Stomach (tissue), 9 donors: ENCODE results near the gene C1orf87. TPM values are rescaled to one million over a fixed set of nuclear protein-coding genes. Genes with fewer than 3 reads are reported as not detected.

Source experiments
- DNase-seq, 2 donors: peaks; one replicate each; pipeline versions ENCODE4 v3.0.0 to v3.0.0-alpha.2; 2013 to 2019
- H3K27ac ChIP-seq, 5 donors: fragments of 200-600 bp in 4 of 5; sonication (generic) in 4 of 5; one replicate each; pipeline ENCODE4 v1.5.1; 2013 to 2019; ENCODE audit warnings: mild to moderate bottlenecking in 1 of 5, moderate library complexity in 1 of 5
- H3K27me3 ChIP-seq, 3 donors: fragments of 200-600 bp; sonication (generic); one replicate each; pipeline ENCODE4 v1.5.1; 2017 to 2019; ENCODE audit warnings: mixed run types in 1 of 3
- H3K36me3 ChIP-seq, 4 donors: fragments of 200-600 bp; sonication (generic); 1 replicate in 3 of 4; 2 replicates in 1 of 4; pipeline ENCODE4 v1.5.1; 2016 to 2019
- H3K4me1 ChIP-seq, 4 donors: fragments of 200-600 bp; sonication (generic); one replicate each; pipeline ENCODE4 v1.5.1; 2016 to 2019
- H3K4me3 ChIP-seq, 4 donors: fragments of 200-600 bp; sonication (generic) in 3 of 4; one replicate each; pipeline ENCODE4 v1.5.1; 2016 to 2019; ENCODE audit warnings: mild to moderate bottlenecking in 1 of 4
- H3K9me3 ChIP-seq, 4 donors: fragments of 200-600 bp; sonication (generic); one replicate each; pipeline ENCODE4 v1.5.1; 2016 to 2019
- EP300 ChIP-seq: sonication (generic); formaldehyde crosslinking; IDR thresholded peaks from one replicate; pipeline ENCODE4 v1.6.1; 2017; ENCODE audit warnings: antibody characterized with exemption
- POLR2A ChIP-seq, 4 donors: fragments of 450-650 bp; IDR thresholded peaks; one replicate each; pipeline ENCODE4 v1.6.1; 2016; ENCODE audit warnings: antibody characterized with exemption in 4 of 4, control low read depth in 2 of 4, mild to moderate bottlenecking in 1 of 4, moderate library complexity in 1 of 4
- POLR2AphosphoS5 ChIP-seq, 3 donors: sonication (generic); formaldehyde crosslinking; IDR thresholded peaks; one replicate each; pipeline ENCODE4 v1.6.1; 2016; ENCODE audit warnings: antibody characterized with exemption in 3 of 3
- WGBS, 5 donors: extraction: QIAGEN DNeasy Blood & Tissue Kit in 3 of 5; methylation state at CpG; one replicate each; pipeline versions ENCODE4 v1.1.5 to v1.1.7; 2013 to 2018; 5-methylcytosine and 5-hydroxymethylcytosine counted together
- intact Hi-C: fragments of 100-400 bp; cut with DNase I; formaldehyde crosslinking; loops from one replicate; pipeline ENCODE4 v1.15.1; 2023; ENCODE audit warnings: low total_unique reads
- polyA plus RNA-seq, 3 donors: library from polyadenylated mRNA; stranded (reverse); fragments of 200-250 nt; gene quantifications; one replicate each; pipeline ENCODE4 v1.2.3, GENCODE V29; 2013
- total RNA-seq, 5 donors: library from RNA; depleted of rRNA; stranded (reverse); fragments of >200 nt; gene quantifications; one replicate each; pipeline versions ENCODE4 v1.1.0 to v1.2.3, GENCODE V29; 2014 to 2016
- TF ChIP-seq, protein P1 (sequence below), 7 experiments: fragments of 450-650 bp in 4 of 7; fragments of 200-600 bp in 3 of 7; sonication (generic) in 3 of 7; IDR thresholded peaks; one replicate each; pipeline ENCODE4 v1.5.1; 2016 to 2019; ENCODE audit warnings: antibody characterized with exemption in 7 of 7, control low read depth in 2 of 7, mild to moderate bottlenecking in 1 of 7
- donor health status: healthy with polysubstance abuse.
- donor health status: Bipolar disorder and iron deficiency.
- donor health status: healthy.

The C1orf87 gene
- total and polyA plus RNA-seq, 8 donors: not detected

DNA sequence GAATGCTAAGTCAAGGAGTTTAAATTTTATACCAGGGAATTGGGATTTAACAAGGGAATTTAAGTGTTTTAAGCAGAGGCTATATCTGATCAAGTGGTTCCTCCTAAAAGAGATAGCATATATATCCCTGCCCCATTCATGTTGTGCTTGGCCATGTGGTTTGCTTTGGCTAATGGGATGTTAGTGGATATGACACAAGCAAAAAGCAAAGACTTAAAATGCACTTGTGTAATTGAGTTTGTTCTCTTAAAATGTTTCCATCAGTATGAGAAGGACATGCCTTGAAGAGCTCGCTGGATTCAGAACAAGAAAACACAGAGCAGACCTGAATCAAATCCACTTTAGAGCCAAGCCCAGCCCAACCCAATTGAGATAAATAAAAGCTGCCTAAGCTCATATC is 22.4 kb downstream of the C1orf87 start:
- H3K4me1 ChIP-seq: no peaks in the 10 kb centered on the region
- peaks cover 0 to 13% (median 5%) of the 10 kb centered on the region in 4 donors for H3K9me3 ChIP-seq
- no peak overlapping the region for H3K27ac ChIP-seq
- no peak for DNase-seq
- intact Hi-C loops: no loop called here
- WGBS, 5 donors: 86 to 92% (median 88%) methylated on average over 1 of the region's 1 CpG
- no peaks in the 10 kb centered on the region for H3K36me3 ChIP-seq
- no peaks in the 10 kb centered on the region for H3K27me3 ChIP-seq
- no peak overlapping the region for H3K4me3 ChIP-seq
- TF ChIP-seq EP300: no peak
- TF ChIP-seq, protein P1, sequence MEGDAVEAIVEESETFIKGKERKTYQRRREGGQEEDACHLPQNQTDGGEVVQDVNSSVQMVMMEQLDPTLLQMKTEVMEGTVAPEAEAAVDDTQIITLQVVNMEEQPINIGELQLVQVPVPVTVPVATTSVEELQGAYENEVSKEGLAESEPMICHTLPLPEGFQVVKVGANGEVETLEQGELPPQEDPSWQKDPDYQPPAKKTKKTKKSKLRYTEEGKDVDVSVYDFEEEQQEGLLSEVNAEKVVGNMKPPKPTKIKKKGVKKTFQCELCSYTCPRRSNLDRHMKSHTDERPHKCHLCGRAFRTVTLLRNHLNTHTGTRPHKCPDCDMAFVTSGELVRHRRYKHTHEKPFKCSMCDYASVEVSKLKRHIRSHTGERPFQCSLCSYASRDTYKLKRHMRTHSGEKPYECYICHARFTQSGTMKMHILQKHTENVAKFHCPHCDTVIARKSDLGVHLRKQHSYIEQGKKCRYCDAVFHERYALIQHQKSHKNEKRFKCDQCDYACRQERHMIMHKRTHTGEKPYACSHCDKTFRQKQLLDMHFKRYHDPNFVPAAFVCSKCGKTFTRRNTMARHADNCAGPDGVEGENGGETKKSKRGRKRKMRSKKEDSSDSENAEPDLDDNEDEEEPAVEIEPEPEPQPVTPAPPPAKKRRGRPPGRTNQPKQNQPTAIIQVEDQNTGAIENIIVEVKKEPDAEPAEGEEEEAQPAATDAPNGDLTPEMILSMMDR (IDR thresholded peaks at IDR 0.05): no peak
- no peak for TF ChIP-seq POLR2A (IDR thresholded peaks at IDR 0.05)
- TF ChIP-seq POLR2AphosphoS5 (IDR thresholded peaks at IDR 0.05): no peak

DNA sequence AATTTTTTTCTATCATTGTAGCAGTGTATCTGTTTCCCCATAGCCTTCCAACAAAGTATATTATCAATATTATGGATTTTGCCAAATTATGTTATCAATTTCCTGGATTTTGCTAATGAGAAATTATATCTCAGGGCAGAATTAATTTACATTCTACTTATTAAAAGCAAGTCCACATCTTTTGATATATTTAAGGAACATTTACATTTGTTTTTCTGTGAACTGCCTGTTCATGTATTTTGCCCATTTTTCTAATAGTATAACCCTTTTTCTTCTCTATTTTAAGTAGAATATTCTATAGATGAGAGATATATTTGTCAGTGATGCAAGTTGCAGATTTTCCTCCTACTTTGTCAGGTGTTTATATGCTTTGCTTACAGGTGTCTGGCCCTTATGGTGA is 24.4 kb downstream of the C1orf87 start:
- TF ChIP-seq, protein P1 (IDR thresholded peaks at IDR 0.05): no peak
- TF ChIP-seq EP300 (no peak), POLR2AphosphoS5 (IDR thresholded peaks at IDR 0.05) (no peak), POLR2A (IDR thresholded peaks at IDR 0.05) (no peak)
- H3K9me3 ChIP-seq: peaks cover 0 to 13% (median 5%) of the 10 kb centered on the region in 4 donors
- H3K27ac ChIP-seq: no peak overlapping the region
- intact Hi-C loops: no loop called here
- H3K4me1 ChIP-seq: no peaks in the 10 kb centered on the region
- DNase-seq: no peak
- no peaks in the 10 kb centered on the region for H3K27me3 ChIP-seq
- no peak overlapping the region for H3K4me3 ChIP-seq
- H3K36me3 ChIP-seq: no peaks in the 10 kb centered on the region

DNA sequence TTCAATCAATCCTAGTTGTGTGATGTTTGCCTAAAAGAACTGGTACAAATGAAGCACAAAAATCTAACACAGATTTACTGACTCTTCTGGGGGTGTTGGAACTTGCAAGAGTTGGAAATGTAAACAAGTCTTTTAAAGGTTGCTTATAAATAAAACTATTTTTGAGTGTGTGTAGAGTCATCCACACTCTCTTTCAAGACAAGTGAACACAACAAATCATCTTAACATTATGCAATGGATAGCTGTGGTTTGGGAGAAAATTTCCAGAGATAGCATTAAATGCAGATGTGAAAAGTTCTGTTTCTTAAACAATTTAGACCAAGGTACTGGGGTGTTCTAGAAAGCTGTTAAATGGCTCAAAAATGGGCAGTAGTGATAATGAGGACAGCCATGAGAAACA is 28.7 kb downstream of the C1orf87 start:
- intact Hi-C loops: no loop called here
- TF ChIP-seq POLR2AphosphoS5 (IDR thresholded peaks at IDR 0.05) (no peak), EP300 (no peak), POLR2A (IDR thresholded peaks at IDR 0.05) (no peak)
- TF ChIP-seq, protein P1 (IDR thresholded peaks at IDR 0.05): no peak
- DNase-seq: no peak
- Histone ChIP-seq H3K27ac (no peak overlapping the region), H3K9me3 (peaks cover 0 to 8% (median 3%) of the 10 kb centered on the region in 4 donors), H3K27me3 (no peaks in the 10 kb centered on the region), H3K36me3 (no peaks in the 10 kb centered on the region), H3K4me3 (no peak overlapping the region), H3K4me1 (no peaks in the 10 kb centered on the region)

DNA sequence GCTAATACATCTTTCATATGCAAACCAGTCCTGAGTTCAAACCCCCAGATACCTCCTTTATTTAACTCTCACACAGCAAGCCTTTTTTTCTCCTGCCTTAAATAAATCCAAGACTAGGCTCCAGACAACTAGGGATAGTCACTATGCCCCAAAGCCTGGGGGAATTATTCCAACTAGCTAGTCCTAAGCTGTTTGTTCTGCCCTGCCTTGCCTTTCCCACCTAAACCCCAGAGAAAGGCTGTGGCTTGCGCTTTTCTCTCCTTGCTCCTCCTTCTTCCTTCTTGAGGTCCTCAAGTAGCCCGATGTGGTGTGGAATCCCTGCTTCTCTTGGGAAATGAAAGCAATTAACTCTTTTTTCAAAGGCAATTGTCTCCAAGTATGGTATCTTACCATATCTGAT is 31.8 kb downstream of the C1orf87 start:
- Histone ChIP-seq H3K27me3 (no peaks in the 10 kb centered on the region), H3K9me3 (no peaks in the 10 kb centered on the region), H3K36me3 (no peaks in the 10 kb centered on the region), H3K27ac (no peak overlapping the region), H3K4me1 (no peaks in the 10 kb centered on the region), H3K4me3 (no peak overlapping the region)
- DNase-seq: no peak
- intact Hi-C loops: no loop called here
- TF ChIP-seq EP300 (no peak), POLR2A (IDR thresholded peaks at IDR 0.05) (no peak), POLR2AphosphoS5 (IDR thresholded peaks at IDR 0.05) (no peak)
- TF ChIP-seq, protein P1 (IDR thresholded peaks at IDR 0.05): no peak
- WGBS, 5 donors: 55 to 76% (median 64%) methylated on average over 2 of the region's 2 CpGs
